Measurements from ENCODE around the gene PALM3.
"Not testable (repeated sequence)": the region's sequence is repeated elsewhere in the genome, so short reads cannot be mapped to it uniquely, and the experiment has no call there.

Gene PALM3

GRCh38 chr19:14048443-14049153 is 13.3 kb downstream of the PALM3 start:
- TF ChIP-seq CTCF (IDR thresholded peaks at IDR 0.05; ENCODE audit: low read depth, low read length, missing control alignments), result peak; percentile 99
- H3K4me3 ChIP-seq (ENCODE audit: low read depth, low read length), result no peak overlapping the region
- no peak for DNase-seq (ENCODE audit: low read depth)

- not testable (repeated sequence) for H3K4me3 ChIP-seq (ENCODE audit: low read depth, low read length); DNase-seq (ENCODE audit: low read depth)
Measured at GRCh38 chr19:14047866-14048265, 14.0 kb downstream of the PALM3 start.

- H3K4me3 ChIP-seq (ENCODE audit: low read depth, low read length); DNase-seq (ENCODE audit: low read depth): not testable (repeated sequence)
- TF ChIP-seq CTCF (IDR thresholded peaks at IDR 0.05; ENCODE audit: low read depth, low read length, missing control alignments), result peak; percentile 72
Measured at GRCh38 chr19:14042659-14043608, 18.9 kb downstream of the PALM3 start.

GRCh38 chr19:14039181-14039580 is 22.7 kb downstream of the PALM3 start:
- H3K4me3 ChIP-seq (ENCODE audit: low read depth, low read length), result no peak overlapping the region
- no peak for DNase-seq (ENCODE audit: low read depth)
- no peak for TF ChIP-seq CTCF (IDR thresholded peaks at IDR 0.05; ENCODE audit: low read depth, low read length, missing control alignments)

GRCh38 chr19:14035706-14036105 is 26.2 kb downstream of the PALM3 start:
- TF ChIP-seq CTCF (IDR thresholded peaks at IDR 0.05; ENCODE audit: low read depth, low read length, missing control alignments), result no peak
- H3K4me3 ChIP-seq (ENCODE audit: low read depth, low read length), result no peak overlapping the region

GRCh38 chr19:14035159-14035558 is 26.7 kb downstream of the PALM3 start:
- not testable (repeated sequence) for DNase-seq (ENCODE audit: low read depth); H3K4me3 ChIP-seq (ENCODE audit: low read depth, low read length)

More at GRCh38 chr19:14035706-14036105, 26.2 kb downstream of the PALM3 start:
- DNase-seq (ENCODE audit: low read depth), result no peak

GRCh38 chr19:14033946-14034345 is 27.9 kb downstream of the PALM3 start:
- H3K4me3 ChIP-seq (ENCODE audit: low read depth, low read length), result no peak overlapping the region
- TF ChIP-seq CTCF (IDR thresholded peaks at IDR 0.05; ENCODE audit: low read depth, low read length, missing control alignments), result no peak
- DNase-seq (ENCODE audit: low read depth), result no peak

All from GM12864 (cell line).